NCI-H2227 treated with DMSO at 0.1 percent for 48 hours (cell line): ENCODE results near the gene TANGO6.
"Not testable (repeated sequence)": the region's sequence is repeated elsewhere in the genome, so short reads cannot be mapped to it uniquely, and the experiment has no call there.

ENCODE experiments used
- DNase-seq: peaks from one replicate; lab custom pipeline; 2025; lab: John Stamatoyannopoulos, UW

TANGO6 gene

GRCh38 chr16:68972013-68972412 is 128.7 kb downstream of the TANGO6 start:
- peak; percentile 16 for DNase-seq

GRCh38 chr16:68972720-68973119 is 129.4 kb downstream of the TANGO6 start:
- DNase-seq = peak; percentile 34

GRCh38 chr16:68973611-68974120 is 130.3 kb downstream of the TANGO6 start:
- DNase-seq = no peak

DNA sequence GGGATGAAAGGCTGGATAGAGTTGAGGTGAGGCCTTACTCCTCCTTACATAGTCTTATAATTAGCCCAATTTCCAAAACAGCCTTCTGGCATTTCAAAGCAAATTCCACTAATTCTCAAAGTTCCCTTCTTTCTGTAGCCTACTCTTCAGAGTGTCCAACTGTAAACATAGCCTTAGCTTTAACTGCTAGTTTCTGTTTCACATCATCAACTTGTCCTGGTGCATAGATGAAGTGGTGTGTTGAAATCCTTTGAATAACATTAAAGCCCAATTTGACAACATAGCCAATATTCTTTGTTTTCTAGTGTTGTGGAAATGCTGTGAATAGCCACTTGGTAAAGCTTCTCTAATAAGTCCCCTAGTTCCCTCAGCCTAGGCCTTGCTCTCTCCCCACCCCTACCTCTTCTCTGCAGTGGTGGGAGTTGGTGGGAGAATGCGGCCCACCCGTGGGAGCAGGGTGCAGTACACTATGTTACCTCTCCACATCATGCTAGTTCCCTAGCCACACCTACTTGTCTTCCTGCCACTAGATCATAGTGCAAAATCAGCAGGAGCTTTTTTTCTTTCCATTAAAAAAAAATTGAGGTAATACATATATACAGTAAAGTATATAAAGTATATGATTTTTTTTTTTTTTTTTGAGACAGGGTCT is 135.1 kb downstream of the TANGO6 start:
- no peak for DNase-seq

- no peak for DNase-seq
Observed at GRCh38 chr16:68980695-68981315, 137.5 kb downstream of the TANGO6 start.

DNA sequence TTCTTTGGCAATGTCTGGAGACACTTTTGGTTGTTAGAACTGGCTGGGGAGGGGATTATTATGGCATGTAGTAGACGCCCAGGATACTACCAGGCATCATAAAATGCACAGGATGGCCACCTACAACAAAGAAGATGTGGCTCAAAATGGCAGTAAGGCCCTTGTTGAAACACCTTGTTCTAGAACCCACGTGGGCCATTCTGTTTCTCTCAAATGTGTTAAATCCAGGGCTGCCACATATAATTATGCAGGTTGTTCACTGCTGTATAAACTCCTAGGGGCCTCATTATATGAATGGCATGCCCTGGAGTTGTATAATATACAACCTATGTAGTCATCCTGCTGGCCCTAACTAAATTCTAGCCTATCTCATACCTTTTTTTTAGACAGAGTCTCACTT is 138.6 kb downstream of the TANGO6 start:
- DNase-seq = no peak

DNA sequence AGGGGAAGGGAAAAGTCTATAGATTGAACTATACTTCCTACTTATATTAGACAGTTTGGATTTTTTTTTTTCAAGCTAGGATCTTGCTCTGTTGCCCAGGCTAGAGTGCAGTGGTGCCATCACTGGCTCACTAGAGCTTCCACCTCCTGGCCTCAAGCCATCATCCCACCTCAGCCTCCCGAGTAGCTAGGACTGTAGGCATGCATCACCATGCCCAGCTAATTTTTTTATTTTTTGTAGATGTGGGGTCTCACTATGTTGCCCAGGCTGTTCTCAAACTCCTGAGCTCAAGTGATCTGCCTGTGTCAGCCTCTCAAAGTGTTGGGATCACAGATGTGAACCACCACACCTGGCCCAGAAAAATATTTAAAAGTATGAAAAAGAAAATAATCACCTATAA is 141.1 kb downstream of the TANGO6 start:
- DNase-seq = no peak

DNA sequence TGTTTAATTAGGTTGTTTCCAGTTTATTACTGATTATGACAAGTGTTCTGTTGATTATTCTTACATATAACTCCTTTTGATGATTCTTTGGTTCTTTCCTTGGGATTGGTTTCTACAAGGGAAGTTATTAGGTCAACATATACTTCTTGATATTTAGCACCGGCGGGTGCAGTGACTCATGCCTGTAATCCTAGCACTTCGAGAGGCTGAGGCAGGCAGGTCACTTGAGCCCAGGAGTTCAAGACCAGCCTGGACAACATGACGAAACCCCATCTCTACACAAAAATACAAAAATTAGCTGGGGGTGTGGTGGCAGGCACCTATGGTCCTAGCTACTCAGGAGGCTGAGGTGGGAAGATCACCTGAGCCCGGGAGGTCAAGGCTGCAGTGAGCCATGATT is 141.9 kb downstream of the TANGO6 start:
- DNase-seq = no peak

GRCh38 chr16:68985855-68986254 is 142.5 kb downstream of the TANGO6 start:
- no peak for DNase-seq

GRCh38 chr16:68987734-68988457 is 144.6 kb downstream of the TANGO6 start:
- no peak for DNase-seq

GRCh38 chr16:68990172-68990845 is 147.0 kb downstream of the TANGO6 start:
- not testable (repeated sequence) for DNase-seq

- DNase-seq = no peak
Observed at GRCh38 chr16:68991075-68991474, 147.7 kb downstream of the TANGO6 start.

GRCh38 chr16:68992521-68992920 is 149.2 kb downstream of the TANGO6 start:
- no peak for DNase-seq

GRCh38 chr16:68993456-68993855 is 150.1 kb downstream of the TANGO6 start:
- DNase-seq = no peak

DNA sequence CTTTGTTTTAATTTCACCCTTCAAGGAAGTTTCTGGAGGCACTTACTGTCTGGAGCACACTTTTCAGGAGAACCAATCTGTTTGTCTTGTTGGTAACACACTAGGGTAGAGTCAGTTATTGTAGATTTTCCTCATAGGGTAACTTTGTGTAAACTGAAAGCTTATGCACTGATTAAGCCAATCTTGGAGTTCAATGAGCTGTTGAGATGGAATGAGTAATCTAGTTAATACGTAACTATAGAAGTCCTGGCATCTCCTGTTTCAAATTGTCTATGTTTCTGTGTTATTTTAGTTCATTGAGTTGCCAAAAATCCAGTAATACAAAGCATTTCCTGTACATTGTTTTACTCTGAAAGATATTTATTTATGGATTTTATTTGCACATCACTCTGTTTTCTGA is 150.6 kb downstream of the TANGO6 start:
- DNase-seq = no peak

- DNase-seq = no peak
Observed at GRCh38 chr16:68994324-68994723, 151.0 kb downstream of the TANGO6 start.

- DNase-seq = no peak
Observed at GRCh38 chr16:68995011-68995504, 151.7 kb downstream of the TANGO6 start.

DNA sequence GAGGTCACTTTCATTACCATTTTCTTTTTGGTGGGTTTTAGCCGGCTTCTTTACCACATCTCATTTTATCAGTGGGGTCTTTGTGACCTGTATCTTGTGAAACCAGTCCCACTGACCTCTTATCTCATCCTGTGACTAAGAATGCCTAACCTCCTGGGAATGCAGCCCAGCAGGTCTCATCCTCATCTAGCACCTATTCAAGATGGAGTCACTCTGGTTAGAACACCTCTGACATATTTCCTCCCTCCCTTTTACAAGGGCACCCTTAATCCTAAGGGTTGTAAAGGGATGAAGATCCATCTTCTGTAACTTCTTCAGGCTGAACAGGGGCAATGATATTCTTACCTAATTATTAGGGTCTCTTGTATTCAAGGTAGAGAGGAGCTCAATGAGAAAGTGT is 154.2 kb downstream of the TANGO6 start:
- no peak for DNase-seq

DNA sequence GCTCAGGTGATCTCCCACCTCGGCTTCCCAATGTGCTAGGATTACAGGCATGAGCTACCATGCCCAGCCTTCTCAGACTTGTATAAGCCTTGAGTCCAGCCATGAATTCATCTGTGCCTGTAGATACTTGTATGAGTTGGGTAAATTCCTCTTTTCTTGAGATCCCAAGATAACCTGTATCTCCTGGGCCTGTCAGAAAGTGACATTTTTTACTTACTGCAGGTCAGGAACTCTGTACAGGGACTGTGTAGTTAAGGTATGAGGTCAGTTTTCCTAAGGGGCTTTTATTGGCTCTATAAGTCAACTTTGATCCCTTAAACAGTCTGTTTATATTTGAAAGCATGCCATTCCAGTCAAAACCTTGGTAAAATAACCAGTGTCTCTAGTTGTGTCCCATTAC is 155.8 kb downstream of the TANGO6 start:
- DNase-seq = no peak

GRCh38 chr16:69003500-69003899 is 160.2 kb downstream of the TANGO6 start:
- DNase-seq = no peak

- DNase-seq = no peak
Observed at GRCh38 chr16:69005641-69006355, 162.5 kb downstream of the TANGO6 start.

DNA sequence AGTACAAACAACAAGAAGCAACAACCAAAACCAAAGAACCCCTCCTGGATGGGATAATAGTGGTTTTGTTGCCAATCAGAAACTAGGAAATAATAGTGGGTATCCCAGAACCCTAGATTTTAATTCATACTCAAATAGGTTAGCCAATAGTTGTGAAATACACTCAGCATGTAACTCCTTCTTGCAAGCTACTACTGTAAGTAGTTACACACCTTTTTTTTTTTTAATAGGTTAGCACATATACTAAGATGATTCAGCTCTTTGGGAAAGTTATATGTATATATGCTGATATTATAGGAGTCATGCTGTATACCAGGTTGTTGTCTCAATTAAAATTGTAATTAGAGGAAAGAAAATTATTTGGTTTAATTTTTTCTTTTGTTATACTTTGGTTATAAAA is 169.6 kb downstream of the TANGO6 start:
- no peak for DNase-seq
